SK-N-SH (cell line): ENCODE measurements around the gene SETD1B. TPM values are rescaled to one million over a fixed set of nuclear protein-coding genes. Genes with fewer than 3 reads are reported as not detected.

Source experiments
- CTCF ChIA-PET: fragments of 300-600, 350-600 bp; formaldehyde crosslinking; extraction: SDS; loops from one replicate; lab custom pipeline; 2021; lab: Yijun Ruan, JAX
- POLR2A ChIA-PET: fragments of 350-600 bp; sonication (Branson Sonifier 250); formaldehyde crosslinking; extraction: SDS; loops from one replicate; lab custom pipeline; 2020; ENCODE audit warnings: antibody characterized with exemption, inconsistent platforms; lab: Yijun Ruan, JAX
- DNase-seq: peaks from one replicate; pipeline ENCODE4 v3.0.0; 2012
- H2AFZ ChIP-seq: fragments of 200-600 bp; sonication (generic); 2 replicates; pipeline ENCODE4 v1.8.1; 2016; ENCODE audit warnings: antibody characterized with exemption, mild to moderate bottlenecking, low read depth
- H3F3A ChIP-seq: fragments of 200-600 bp; sonication (generic); replicated peaks from 2 replicates; pipeline ENCODE3; 2016; ENCODE audit warnings: antibody characterized with exemption, mild to moderate bottlenecking; ENCODE audit not compliant: insufficient read depth
- H3K27ac ChIP-seq, 2 experiments: fragments of 200-500 bp in 1 of 2; fragments of 200-600 bp in 1 of 2; sonication (Bioruptor generic) in 1 of 2; sonication (generic), shearing (Covaris generic) in 1 of 2; 2 replicates each; pipeline versions ENCODE4 v1.5.1 to v1.6.1; 2014 to 2016; ENCODE audit warnings: low read depth in 2 of 2, inconsistent platforms in 1 of 2, low read length in 1 of 2, mild to moderate bottlenecking in 1 of 2, mixed read lengths in 1 of 2
- H3K27me3 ChIP-seq: fragments of 200-600 bp; sonication (generic), shearing (Covaris generic); 2 replicates; pipeline ENCODE4 v1.6.1; 2016; ENCODE audit warnings: mixed run types; ENCODE audit not compliant: insufficient read depth
- H3K36me3 ChIP-seq, 2 experiments: fragments of 200-500 bp in 1 of 2; fragments of 200-600 bp in 1 of 2; sonication (Bioruptor generic) in 1 of 2; sonication (generic) in 1 of 2; replicated peaks in 1 of 2; 2 replicates each; pipeline versions ENCODE3 to v1.5.1; 2014 to 2016; ENCODE audit warnings: low read length in 1 of 2, mild to moderate bottlenecking in 1 of 2; ENCODE audit not compliant: insufficient read depth in 2 of 2, control insufficient read depth in 1 of 2
- H3K4me1 ChIP-seq, 2 experiments: fragments of 200-500 bp in 1 of 2; fragments of 200-600 bp in 1 of 2; sonication (Bioruptor generic) in 1 of 2; sonication (generic), shearing (Covaris generic) in 1 of 2; 2 replicates each; pipeline versions ENCODE4 v1.5.1 to v1.6.1; 2014 to 2016; ENCODE audit warnings: low read depth in 1 of 2, low read length in 1 of 2, mixed run types in 1 of 2; ENCODE audit not compliant: insufficient read depth in 2 of 2, control insufficient read depth in 1 of 2
- H3K4me2 ChIP-seq: fragments of 200-600 bp; sonication (generic), shearing (Covaris generic); 2 replicates; pipeline ENCODE4 v1.6.1; 2017; ENCODE audit warnings: mixed run types
- H3K4me3 ChIP-seq, 2 experiments: fragments of 200-500 bp in 1 of 2; fragments of 200-600 bp in 1 of 2; sonication (Bioruptor generic) in 1 of 2; sonication (generic), shearing (Covaris generic) in 1 of 2; 2 replicates each; pipeline versions ENCODE4 v1.5.1 to v1.8.1; 2014 to 2016; ENCODE audit warnings: low read depth in 2 of 2, inconsistent platforms in 1 of 2, low read length in 1 of 2, mild to moderate bottlenecking in 1 of 2, mixed read lengths in 1 of 2, moderate library complexity in 1 of 2
- H3K79me2 ChIP-seq: fragments of 200-600 bp; sonication (generic); 2 replicates; pipeline ENCODE4 v1.8.1; 2017; ENCODE audit warnings: mild to moderate bottlenecking; ENCODE audit not compliant: insufficient read depth
- H3K9ac ChIP-seq: fragments of 200-600 bp; sonication (generic); 2 replicates; pipeline ENCODE4 v1.6.1; 2017; ENCODE audit warnings: mixed run types
- H3K9me2 ChIP-seq: fragments of 200-600 bp; sonication (generic); 2 replicates; pipeline ENCODE4 v1.6.1; 2017; ENCODE audit warnings: mixed run types
- H3K9me3 ChIP-seq: fragments of 200-600 bp; sonication (generic); 2 replicates; pipeline ENCODE4 v1.6.1; 2017; ENCODE audit warnings: mixed run types, mild to moderate bottlenecking, moderate library complexity
- H4K20me1 ChIP-seq: fragments of 200-600 bp; sonication (generic); 2 replicates; pipeline ENCODE4 v1.6.1; 2017; ENCODE audit warnings: mild to moderate bottlenecking, mixed run types; ENCODE audit not compliant: insufficient read depth
- ELF1 ChIP-seq: IDR thresholded peaks from 2 replicates; pipeline ENCODE4 v1.4.0; 2012
- EZH2phosphoT487 ChIP-seq: fragments of 200-600 bp; sonication (generic); IDR thresholded peaks from 2 replicates; pipeline ENCODE4 v1.6.1; 2017; ENCODE audit warnings: low read depth, mixed run types, mild to moderate bottlenecking, antibody characterized with exemption, moderate library complexity, borderline replicate concordance
- FOXJ3 ChIP-seq: sonication (generic); formaldehyde crosslinking; IDR thresholded peaks from 2 replicates; pipeline ENCODE4 v1.5.1; 2020; ENCODE audit warnings: mild to moderate bottlenecking, missing genetic modification reagents
- GATA2 ChIP-seq: sonication (generic); formaldehyde crosslinking; IDR thresholded peaks from 2 replicates; pipeline ENCODE4 v1.5.0; 2020; ENCODE audit warnings: mild to moderate bottlenecking, missing genetic modification reagents
- IRF3 ChIP-seq: fragments of 150-350 bp; IDR thresholded peaks from 2 replicates; pipeline ENCODE4 v1.6.1; 2016; ENCODE audit warnings: mild to moderate bottlenecking, low read depth, low read length
- JUND ChIP-seq: IDR thresholded peaks from 2 replicates; pipeline ENCODE4 v1.4.0; 2012
- MAX ChIP-seq: IDR thresholded peaks from 2 replicates; pipeline ENCODE4 v1.4.0; 2012; ENCODE audit warnings: low read depth
- MXI1 ChIP-seq: IDR thresholded peaks from 2 replicates; pipeline ENCODE4 v1.6.1; 2012; ENCODE audit warnings: mild to moderate bottlenecking, low read depth, low read length, improper control_type of control experiment
- PBX3 ChIP-seq: IDR thresholded peaks from 2 replicates; pipeline ENCODE4; 2012
- POLR2AphosphoS5 ChIP-seq: IDR thresholded peaks from 2 replicates; pipeline ENCODE4 v1.6.1; 2012; ENCODE audit warnings: low read depth, low read length
- RAD21 ChIP-seq: IDR thresholded peaks from 2 replicates; pipeline ENCODE4 v1.6.1; 2012; ENCODE audit warnings: mild to moderate bottlenecking, low read length
- RCOR1 ChIP-seq: fragments of 150-350 bp; IDR thresholded peaks from 2 replicates; pipeline ENCODE4 v1.6.1; 2017; ENCODE audit warnings: antibody characterized with exemption, low read length
- RXRA ChIP-seq: IDR thresholded peaks from 2 replicates; pipeline ENCODE4 v1.4.0; 2012; ENCODE audit warnings: low read depth, mild to moderate bottlenecking, borderline replicate concordance
- SIN3A ChIP-seq: IDR thresholded peaks from 2 replicates; pipeline ENCODE4 v1.6.1; 2012; ENCODE audit warnings: low read depth, mild to moderate bottlenecking, low read length, moderate library complexity, borderline replicate concordance
- SMC3 ChIP-seq: IDR thresholded peaks from 2 replicates; pipeline ENCODE4 v1.6.1; 2012; ENCODE audit warnings: low read depth, low read length, improper control_type of control experiment
- TEAD4 ChIP-seq: IDR thresholded peaks from 2 replicates; pipeline ENCODE4 v1.4.0; 2012; ENCODE audit warnings: mild to moderate bottlenecking, borderline replicate concordance; ENCODE audit not compliant: insufficient read depth
- USF1 ChIP-seq: IDR thresholded peaks from 2 replicates; pipeline ENCODE4 v1.4.0; 2012; ENCODE audit warnings: low read depth, borderline replicate concordance
- USF2 ChIP-seq: fragments of 150-350 bp; IDR thresholded peaks from 2 replicates; pipeline ENCODE4 v1.6.1; 2017; ENCODE audit warnings: antibody characterized with exemption, low read length, low read depth, borderline replicate concordance
- YY1 ChIP-seq: IDR thresholded peaks from 2 replicates; pipeline ENCODE4 v1.4.0; 2012; ENCODE audit warnings: low read depth, mild to moderate bottlenecking
- WGBS: methylation state at CpG from one replicate; pipeline ENCODE4 v1.1.6; 2017; ENCODE audit warnings: low lambda C conversion rate; 5-methylcytosine and 5-hydroxymethylcytosine counted together
- polyA plus RNA-seq, 3 experiments: library from polyadenylated mRNA; depleted of rRNA; stranded (reverse); fragments of >200 nt; gene quantifications; 2 replicates each; pipeline ENCODE4 v1.2.3, GENCODE V29; 2012

The SETD1B gene
- polyA plus RNA-seq, 1 of the 3 experiments (the other 2 are of a cell fraction) = 2.0 TPM

GRCh38 chr12:121813951-121814350, 10.1 kb downstream of the SETD1B start:
- peaks cover 41% of the 10 kb centered on the region for H4K20me1 ChIP-seq
- ChIA-PET CTCF (interaction anchor here (3.9 to 18.3 kb wide), 4 partner anchors 14 to 41 kb away, joined by 36 to 675 read pairs (median 45); partner anchors contain the start of gene RHOF), POLR2A (no interaction called here)
- H3K4me3 ChIP-seq = no peak overlapping the region
- no peak overlapping the region for H2AFZ ChIP-seq
- no peak for DNase-seq
- peaks cover 66% of the 10 kb centered on the region for H3K79me2 ChIP-seq
- peaks cover 49 to 54% of the 10 kb centered on the region in 2 experiments for H3K36me3 ChIP-seq
- no peak overlapping the region for H3K27ac ChIP-seq
- peaks cover 17 to 18% of the 10 kb centered on the region in 2 experiments; a peak in 2 of 4 replicates for H3K4me1 ChIP-seq
- no peaks in the 10 kb centered on the region for H3K27me3 ChIP-seq
- TF ChIP-seq POLR2AphosphoS5 (no peak), GATA2 (CRISPR knock-in tag) (no peak), TEAD4 (no peak), RXRA (no peak), JUND (no peak), ELF1 (no peak), EZH2phosphoT487 (no peak), PBX3 (no peak), RCOR1 (no peak), MAX (no peak), IRF3 (no peak), FOXJ3 (CRISPR knock-in tag) (no peak), YY1 (no peak), USF1 (no peak), USF2 (no peak), MXI1 (no peak), SMC3 (no peak), SIN3A (no peak), RAD21 (no peak)
- no peak overlapping the region for H3K9ac ChIP-seq
- H3F3A ChIP-seq = peaks cover 15% of the 10 kb centered on the region
- 94% methylated on average over 14 of the region's 14 CpGs for WGBS
- H3K9me3 ChIP-seq = no peaks in the 10 kb centered on the region
- no peak overlapping the region for H3K4me2 ChIP-seq
- no peaks in the 10 kb centered on the region for H3K9me2 ChIP-seq
